Caco-2 (cell line): Measurements from ENCODE around the gene PNPLA5. TPM values are rescaled to one million over a fixed set of nuclear protein-coding genes. Genes with fewer than 3 reads are reported as not detected.

Experiments used
- BruUV-seq: library from RNA; stranded (reverse); fragments of 400-500 nt; replicated peaks from 2 replicates; lab custom pipeline; 2021; lab: Mats Ljungman, UMichigan
- CTCF ChIA-PET: fragments of 300-600 bp; sonication (Branson Sonifier 250); formaldehyde crosslinking; loops from one replicate; lab custom pipeline; 2022; ENCODE audit warnings: antibody characterized with exemption; lab: Charles Lee
- POLR2A ChIA-PET: fragments of 300-600 bp; sonication (Branson Sonifier 250); formaldehyde crosslinking; loops from one replicate; lab custom pipeline; 2022; ENCODE audit warnings: antibody characterized with exemption; lab: Charles Lee
- DNase-seq, 2 experiments: peaks; one replicate each; pipeline versions ENCODE4 v3.0.0 to v3.0.0-alpha.2; 2020 to 2022
- H3K27me3 ChIP-seq: replicated peaks from 2 replicates; pipeline ENCODE4 v1.6.0; 2011; ENCODE audit warnings: low read length; ENCODE audit not compliant: control insufficient read depth, insufficient read depth
- H3K36me3 ChIP-seq: 2 replicates; pipeline ENCODE4 v1.5.1; 2011; ENCODE audit warnings: low read length; ENCODE audit not compliant: control insufficient read depth, insufficient read depth
- H3K4me1 ChIP-seq: fragments of 250-450 bp; sonication (Bioruptor Pico); 2 replicates; pipeline ENCODE4 v1.5.1; 2020; ENCODE audit warnings: mild to moderate bottlenecking
- H3K4me3 ChIP-seq: 2 replicates; pipeline ENCODE4 v1.5.1; 2011; ENCODE audit warnings: low read depth, mild to moderate bottlenecking, control low read depth, low read length
- H3K9me3 ChIP-seq: fragments of 250-450 bp; sonication (Bioruptor Pico); 2 replicates; pipeline ENCODE4 v1.5.1; 2020; ENCODE audit warnings: mild to moderate bottlenecking, moderate library complexity
- H3K27ac Mint-ChIP-seq: one replicate; pipeline ENCODE4 v1.8.0; 2022; ENCODE audit warnings: mixed read lengths; ENCODE audit not compliant: unreplicated experiment
- H3K27me3 Mint-ChIP-seq: one replicate; pipeline ENCODE4 v1.8.0; 2022; ENCODE audit warnings: mixed read lengths; ENCODE audit not compliant: insufficient read depth, unreplicated experiment
- H3K36me3 Mint-ChIP-seq: one replicate; pipeline ENCODE4 v1.8.0; 2022; ENCODE audit warnings: mild to moderate bottlenecking, mixed read lengths; ENCODE audit not compliant: insufficient read depth, unreplicated experiment
- H3K4me1 Mint-ChIP-seq: one replicate; pipeline ENCODE4 v1.8.0; 2022; ENCODE audit warnings: low read depth, mixed read lengths; ENCODE audit not compliant: unreplicated experiment
- H3K4me3 Mint-ChIP-seq: one replicate; pipeline ENCODE4 v1.8.0; 2022; ENCODE audit warnings: mild to moderate bottlenecking, moderate library complexity, mixed read lengths; ENCODE audit not compliant: unreplicated experiment
- H3K9me3 Mint-ChIP-seq: one replicate; pipeline ENCODE4 v1.8.0; 2022; ENCODE audit warnings: mixed read lengths; ENCODE audit not compliant: unreplicated experiment
- intact Hi-C: fragments of 100-400 bp; cut with micrococcal nuclease; formaldehyde crosslinking; loops from one replicate; pipeline ENCODE4 v1.10.0; 2022; ENCODE audit not compliant: unreplicated experiment
- total RNA-seq: library from RNA; stranded (reverse); gene quantifications from 2 replicates; pipeline ENCODE4 v1.2.3, GENCODE V29; 2022
- TF ChIP-seq, protein P1 (sequence below), 2 experiments: fragments of 200-600 bp in 1 of 2; IDR thresholded peaks; 1 replicate in 1 of 2; 2 replicates in 1 of 2; pipeline versions ENCODE4 v1.5.1 to v1.8.0; 2011 to 2022; ENCODE audit warnings: antibody characterized with exemption in 1 of 2, control low read depth in 1 of 2, inconsistent platforms in 1 of 2, low read depth in 1 of 2, low read length in 1 of 2, mild to moderate bottlenecking in 1 of 2, moderate library complexity in 1 of 2; ENCODE audit not compliant: insufficient read depth in 1 of 2, severe bottlenecking in 1 of 2, unreplicated experiment in 1 of 2

The PNPLA5 gene
- total RNA-seq, 1 experiment from 2014 or later = not detected

- Histone ChIP-seq H3K4me3 (no peak overlapping the region), H3K36me3 (no peaks in the 10 kb centered on the region), H3K9me3 (no peaks in the 10 kb centered on the region), H3K4me1 (peaks cover 20% of the 10 kb centered on the region), H3K27me3 (no peaks in the 10 kb centered on the region; the same call in 1 of the 2 replicates)
- Mint-ChIP-seq H3K9me3 (no peaks in the 10 kb centered on the region), H3K27me3 (peaks cover 8% of the 10 kb centered on the region), H3K4me3 (no peak overlapping the region), H3K4me1 (no peaks in the 10 kb centered on the region), H3K27ac (no peak overlapping the region), H3K36me3 (peaks cover 10% of the 10 kb centered on the region)
- BruUV-seq = no TSS peak
- POLR2A ChIA-PET = no interaction called here
- no peak for DNase-seq
- TF ChIP-seq, protein P1, sequence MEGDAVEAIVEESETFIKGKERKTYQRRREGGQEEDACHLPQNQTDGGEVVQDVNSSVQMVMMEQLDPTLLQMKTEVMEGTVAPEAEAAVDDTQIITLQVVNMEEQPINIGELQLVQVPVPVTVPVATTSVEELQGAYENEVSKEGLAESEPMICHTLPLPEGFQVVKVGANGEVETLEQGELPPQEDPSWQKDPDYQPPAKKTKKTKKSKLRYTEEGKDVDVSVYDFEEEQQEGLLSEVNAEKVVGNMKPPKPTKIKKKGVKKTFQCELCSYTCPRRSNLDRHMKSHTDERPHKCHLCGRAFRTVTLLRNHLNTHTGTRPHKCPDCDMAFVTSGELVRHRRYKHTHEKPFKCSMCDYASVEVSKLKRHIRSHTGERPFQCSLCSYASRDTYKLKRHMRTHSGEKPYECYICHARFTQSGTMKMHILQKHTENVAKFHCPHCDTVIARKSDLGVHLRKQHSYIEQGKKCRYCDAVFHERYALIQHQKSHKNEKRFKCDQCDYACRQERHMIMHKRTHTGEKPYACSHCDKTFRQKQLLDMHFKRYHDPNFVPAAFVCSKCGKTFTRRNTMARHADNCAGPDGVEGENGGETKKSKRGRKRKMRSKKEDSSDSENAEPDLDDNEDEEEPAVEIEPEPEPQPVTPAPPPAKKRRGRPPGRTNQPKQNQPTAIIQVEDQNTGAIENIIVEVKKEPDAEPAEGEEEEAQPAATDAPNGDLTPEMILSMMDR (IDR thresholded peaks at IDR 0.05; ENCODE audit: insufficient read depth in 1 of 2, low read depth in 1 of 2, low read length in 1 of 2, severe bottlenecking in 1 of 2, unreplicated experiment in 1 of 2) = no peak
- intact Hi-C loops = no loop called here
- CTCF ChIA-PET = interaction anchor here (1.2 kb wide), 1 partner anchor 24 kb away, joined by 4 read pairs; no protein-coding TSS in a partner anchor
Observed at GRCh38 chr22:43921370-43921769, 29.6 kb upstream of the PNPLA5 start.

DNA sequence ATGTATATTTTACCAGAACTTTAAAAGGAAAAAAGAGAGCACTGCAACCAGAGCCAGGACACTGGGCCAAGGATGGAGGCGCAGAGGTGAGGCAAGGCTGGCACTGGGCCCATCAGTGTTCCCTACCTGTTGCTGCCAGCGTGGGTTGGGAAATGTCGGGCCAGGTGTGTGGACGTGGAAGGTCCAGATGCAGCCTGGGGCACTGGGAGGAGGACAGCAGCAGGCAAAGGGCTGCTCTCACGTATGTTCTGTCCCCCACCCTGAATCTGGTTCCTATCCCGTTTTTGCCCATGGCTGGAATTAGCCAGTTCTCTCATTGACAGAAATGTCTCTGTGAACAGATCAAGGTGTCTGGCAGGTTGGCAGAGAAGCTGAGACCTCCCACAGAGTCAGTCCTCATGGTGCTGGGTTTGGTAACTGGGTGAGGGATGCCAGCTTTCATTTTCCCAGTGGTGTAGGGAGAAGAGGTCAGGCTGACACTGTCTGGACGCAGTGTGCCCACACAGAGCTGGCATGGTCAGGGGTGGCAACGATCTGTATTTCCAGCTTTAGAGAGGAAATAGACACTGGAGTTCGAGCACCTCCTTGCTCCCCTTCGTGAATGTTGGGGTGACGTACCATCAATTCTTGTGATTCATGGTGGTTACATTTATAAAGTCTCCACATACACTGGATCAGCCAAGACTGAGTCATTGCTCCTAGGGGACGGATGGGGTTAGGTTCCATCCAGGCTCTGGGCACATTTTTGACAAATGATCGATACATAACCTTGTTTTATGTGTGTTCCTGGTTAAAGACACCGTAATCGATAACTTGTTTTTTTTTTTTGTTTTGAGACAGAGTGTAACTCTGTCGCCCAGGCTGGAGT lies 27.5 kb upstream of the PNPLA5 start:
- no peak overlapping the region for H3K4me3 ChIP-seq

GRCh38 chr22:43917521-43917920 lies 25.7 kb upstream of the PNPLA5 start:
- POLR2A ChIA-PET = no interaction called here
- no peaks in the 10 kb centered on the region for H3K4me1 Mint-ChIP-seq
- intact Hi-C loops = no loop called here
- H3K36me3 Mint-ChIP-seq = peaks cover 6% of the 10 kb centered on the region
- no peak overlapping the region for H3K4me3 Mint-ChIP-seq
- CTCF ChIA-PET = no interaction called here
- BruUV-seq = no TSS peak
- no peak overlapping the region for H3K27ac Mint-ChIP-seq
- Histone ChIP-seq H3K27me3 (no peaks in the 10 kb centered on the region; the same call in 1 of the 2 replicates), H3K4me1 (peaks cover 8% of the 10 kb centered on the region), H3K36me3 (no peaks in the 10 kb centered on the region), H3K4me3 (no peak overlapping the region), H3K9me3 (no peaks in the 10 kb centered on the region)
- no peak for DNase-seq
- H3K9me3 Mint-ChIP-seq = peaks cover 10% of the 10 kb centered on the region
- TF ChIP-seq, protein P1 (IDR thresholded peaks at IDR 0.05; ENCODE audit: insufficient read depth in 1 of 2, low read depth in 1 of 2, low read length in 1 of 2, severe bottlenecking in 1 of 2, unreplicated experiment in 1 of 2) = no peak
- H3K27me3 Mint-ChIP-seq = peaks cover 18% of the 10 kb centered on the region

More for the DNA sequence above, 27.5 kb upstream of the PNPLA5 start:
- peaks cover 8% of the 10 kb centered on the region for H3K27me3 Mint-ChIP-seq
- no peak for DNase-seq
- no peak overlapping the region for H3K27ac Mint-ChIP-seq
- H3K27me3 ChIP-seq = no peaks in the 10 kb centered on the region; the same call in 1 of the 2 replicates
- no TSS peak for BruUV-seq
- H3K36me3 Mint-ChIP-seq = peaks cover 10% of the 10 kb centered on the region
- TF ChIP-seq, protein P1 (IDR thresholded peaks at IDR 0.05; ENCODE audit: insufficient read depth in 1 of 2, low read depth in 1 of 2, low read length in 1 of 2, severe bottlenecking in 1 of 2, unreplicated experiment in 1 of 2) = no peak
- no peaks in the 10 kb centered on the region for H3K4me1 Mint-ChIP-seq
- no peaks in the 10 kb centered on the region for H3K9me3 ChIP-seq
- no peak overlapping the region for H3K4me3 Mint-ChIP-seq
- ChIA-PET POLR2A (no interaction called here), CTCF (no interaction called here)
- no peaks in the 10 kb centered on the region for H3K36me3 ChIP-seq
- no peaks in the 10 kb centered on the region for H3K9me3 Mint-ChIP-seq
- intact Hi-C loops = no loop called here
- H3K4me1 ChIP-seq = peaks cover 8% of the 10 kb centered on the region
